Measurements from ENCODE around the gene OPCML. TPM values are rescaled to one million over a fixed set of nuclear protein-coding genes. Genes with fewer than 3 reads are reported as not detected.

The OPCML gene
- total and polyA plus RNA-seq, 5 donors, result 0.14 to 2.8 (median 1.1) TPM

DNA sequence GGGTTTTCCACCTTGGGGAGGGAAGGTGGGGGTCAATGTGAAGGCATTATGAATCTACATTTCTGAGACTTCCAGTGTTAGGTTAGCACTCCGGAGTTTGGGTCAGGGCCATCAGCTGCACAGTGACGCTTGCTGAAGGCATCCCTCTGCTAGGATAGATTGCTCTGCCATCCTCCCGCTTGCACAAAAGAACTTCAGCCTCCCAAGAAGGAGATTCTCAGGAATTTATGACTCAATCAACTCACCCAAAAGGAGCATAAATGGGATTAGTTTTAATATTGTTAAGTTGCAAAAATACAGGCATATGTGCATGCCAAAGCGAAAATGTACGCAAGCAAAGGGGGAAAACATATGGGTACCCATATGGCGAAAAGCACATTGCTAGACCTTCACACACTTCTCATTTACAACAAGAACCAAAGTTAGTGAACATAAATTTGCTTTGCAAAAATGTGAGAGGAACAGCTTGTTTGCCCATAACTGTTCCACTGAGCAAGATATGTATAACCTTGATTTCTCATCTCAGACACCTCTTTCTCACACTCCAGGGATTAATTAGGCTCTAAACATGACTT, 1013.0 kb downstream of the OPCML start:
- WGBS, result 71% methylated on average over 6 of the region's 6 CpGs
- ATAC-seq (no peak), DNase-seq (no peak)
- Histone ChIP-seq H3K9me3 (ENCODE audit: control insufficient read depth, low read length) (no peaks in the 10 kb centered on the region), H3K27me3 (ENCODE audit: control insufficient read depth, insufficient read depth) (no peaks in the 10 kb centered on the region), H3K4me1 (ENCODE audit: control insufficient read depth, insufficient read depth, low read length) (no peaks in the 10 kb centered on the region), H3K27ac (ENCODE audit: low read length) (no peak overlapping the region), H3K4me3 (ENCODE audit: low read length) (no peak overlapping the region)
- intact Hi-C loops (cut with DNase I), result no loop called here

DNA sequence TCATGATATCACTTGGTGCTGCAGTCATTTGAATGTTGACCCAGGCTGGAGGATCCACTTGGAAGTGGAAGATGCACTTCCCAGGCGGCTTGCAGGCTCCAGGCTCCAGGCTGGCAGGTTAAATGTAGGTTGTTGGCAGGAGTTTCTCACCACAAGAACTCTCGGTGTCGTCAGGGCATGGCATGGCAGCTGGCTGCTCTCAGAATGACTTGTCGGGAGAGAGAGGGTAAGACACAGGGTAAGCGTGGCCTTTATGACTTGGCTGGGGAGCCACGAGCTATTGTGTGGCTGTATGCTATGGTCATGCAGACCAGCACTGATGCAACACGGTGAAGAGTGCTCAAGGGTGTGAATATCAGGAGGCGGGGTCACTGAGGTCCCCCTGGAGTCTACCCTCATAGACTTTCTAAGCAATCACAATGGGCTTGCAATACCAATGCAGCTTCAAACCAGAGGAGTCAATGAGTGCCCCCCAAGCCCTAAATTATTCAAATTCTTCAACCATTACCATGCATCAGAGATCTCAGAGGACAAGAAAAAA, 1027.7 kb downstream of the OPCML start:
- intact Hi-C loops (cut with DNase I), result no loop called here
- WGBS, result 72% methylated on average over 8 of the region's 8 CpGs
- Histone ChIP-seq H3K4me1 (ENCODE audit: control insufficient read depth, insufficient read depth, low read length) (no peaks in the 10 kb centered on the region), H3K9me3 (ENCODE audit: control insufficient read depth, low read length) (no peaks in the 10 kb centered on the region), H3K27me3 (ENCODE audit: control insufficient read depth, insufficient read depth) (no peaks in the 10 kb centered on the region), H3K4me3 (ENCODE audit: low read length) (no peak overlapping the region), H3K27ac (ENCODE audit: low read length) (no peak overlapping the region)
- ATAC-seq (no peak), DNase-seq (no peak)

DNA sequence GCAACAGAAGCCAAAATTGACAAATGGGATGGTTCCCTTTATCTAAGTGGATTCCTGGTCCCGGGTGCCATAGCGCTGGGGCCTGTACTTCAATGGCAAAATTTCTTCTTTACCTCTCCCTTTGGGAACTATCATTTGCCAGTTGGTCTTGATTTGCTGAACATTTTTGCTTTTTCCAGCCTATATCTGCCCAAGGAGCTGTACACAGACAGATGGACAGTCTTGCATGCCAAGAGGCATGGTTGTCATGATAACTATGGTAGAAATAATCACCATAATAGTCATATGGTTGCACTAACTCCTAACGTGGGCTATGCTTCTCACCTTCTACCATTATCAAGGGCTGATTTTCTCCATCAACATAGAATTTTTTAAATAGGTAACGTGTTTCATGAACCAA, 1030.9 kb downstream of the OPCML start:
- 83% methylated on average over 4 of the region's 4 CpGs for WGBS
- no peak overlapping the region for H3K4me3 ChIP-seq (ENCODE audit: low read length)

DNA sequence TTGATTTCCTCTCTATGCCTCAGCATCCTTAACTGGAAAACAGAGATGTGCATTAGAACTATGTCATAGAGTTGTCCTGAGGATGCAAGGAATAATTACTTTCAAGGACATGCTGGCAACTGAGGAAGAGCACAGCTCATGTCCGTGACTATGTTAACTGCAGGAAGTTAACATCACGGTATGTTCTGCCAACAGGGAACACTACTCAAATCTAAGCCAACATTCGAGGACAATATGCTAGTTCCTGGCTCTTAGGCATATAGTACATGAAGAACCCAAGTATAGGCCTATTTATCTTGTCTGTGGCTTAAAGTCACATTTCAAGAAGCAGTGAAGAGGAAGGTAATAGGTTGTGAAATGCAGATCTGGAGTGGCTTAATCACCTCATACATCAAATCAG, 1032.6 kb downstream of the OPCML start:
- Histone ChIP-seq H3K4me1 (ENCODE audit: control insufficient read depth, insufficient read depth, low read length) (no peaks in the 10 kb centered on the region), H3K4me3 (ENCODE audit: low read length) (no peak overlapping the region), H3K27ac (ENCODE audit: low read length) (no peak overlapping the region), H3K9me3 (ENCODE audit: control insufficient read depth, low read length) (no peaks in the 10 kb centered on the region), H3K27me3 (ENCODE audit: control insufficient read depth, insufficient read depth) (no peaks in the 10 kb centered on the region)
- intact Hi-C loops (cut with DNase I), result no loop called here
- DNase-seq (no peak), ATAC-seq (no peak)
- 46% methylated on average over 3 of the region's 3 CpGs for WGBS

More for the DNA sequence above, 1030.9 kb downstream of the OPCML start:
- Histone ChIP-seq H3K27ac (ENCODE audit: low read length) (no peak overlapping the region), H3K27me3 (ENCODE audit: control insufficient read depth, insufficient read depth) (no peaks in the 10 kb centered on the region), H3K4me1 (ENCODE audit: control insufficient read depth, insufficient read depth, low read length) (no peaks in the 10 kb centered on the region), H3K9me3 (ENCODE audit: control insufficient read depth, low read length) (no peaks in the 10 kb centered on the region)
- DNase-seq, result no peak
- no peak for ATAC-seq
- intact Hi-C loops (cut with DNase I), result no loop called here

GRCh38 chr11:132496341-132496740, 1036.0 kb downstream of the OPCML start:
- no peaks in the 10 kb centered on the region for H3K27me3 ChIP-seq (ENCODE audit: control insufficient read depth, insufficient read depth)
- no peak overlapping the region for H3K4me3 ChIP-seq (ENCODE audit: low read length)
- DNase-seq (peak; percentile 21 to 67 (median 60)), ATAC-seq (no peak)
- H3K27ac ChIP-seq (ENCODE audit: low read length), result no peak overlapping the region
- no peaks in the 10 kb centered on the region for H3K4me1 ChIP-seq (ENCODE audit: control insufficient read depth, insufficient read depth, low read length)
- H3K9me3 ChIP-seq (ENCODE audit: control insufficient read depth, low read length), result no peaks in the 10 kb centered on the region
- intact Hi-C loops (cut with DNase I), result no loop called here

DNA sequence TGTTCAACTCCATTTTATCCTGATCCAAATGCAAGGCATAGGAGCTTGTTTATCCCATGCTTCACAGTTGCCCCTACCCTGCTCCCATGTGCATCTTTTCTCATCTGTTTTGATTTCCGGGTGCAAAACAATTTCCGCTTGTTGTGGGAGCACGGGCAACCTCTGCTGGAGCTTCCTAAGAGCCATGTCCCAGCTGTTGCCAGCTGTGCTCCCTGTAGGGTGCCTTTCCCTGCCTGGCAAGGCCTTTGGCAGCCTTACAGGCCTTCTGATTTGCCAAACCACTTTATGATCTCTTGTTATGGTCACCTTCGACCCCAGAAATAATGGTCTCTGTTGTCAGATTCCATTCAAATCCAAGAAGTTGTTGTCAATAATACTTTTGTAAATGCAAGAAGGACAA, 1038.5 kb downstream of the OPCML start:
- intact Hi-C loops (cut with DNase I), result no loop called here
- ATAC-seq, result no peak
- no peak overlapping the region for H3K4me3 ChIP-seq (ENCODE audit: low read length)

GRCh38 chr11:132490978-132491377, 1041.3 kb downstream of the OPCML start:
- DNase-seq (no peak), ATAC-seq (no peak)
- Histone ChIP-seq H3K27me3 (ENCODE audit: control insufficient read depth, insufficient read depth) (no peaks in the 10 kb centered on the region), H3K27ac (ENCODE audit: low read length) (no peak overlapping the region), H3K4me3 (ENCODE audit: low read length) (no peak overlapping the region), H3K4me1 (ENCODE audit: control insufficient read depth, insufficient read depth, low read length) (no peaks in the 10 kb centered on the region), H3K9me3 (ENCODE audit: control insufficient read depth, low read length) (no peaks in the 10 kb centered on the region)
- WGBS, result 49% methylated on average over 5 of the region's 5 CpGs
- intact Hi-C loops (cut with DNase I), result no loop called here

More for the DNA sequence above, 1038.5 kb downstream of the OPCML start:
- no peaks in the 10 kb centered on the region for H3K4me1 ChIP-seq (ENCODE audit: control insufficient read depth, insufficient read depth, low read length)
- DNase-seq, result no peak
- H3K27ac ChIP-seq (ENCODE audit: low read length), result no peak overlapping the region
- WGBS, result 62% methylated on average over 4 of the region's 4 CpGs
- no peaks in the 10 kb centered on the region for H3K27me3 ChIP-seq (ENCODE audit: control insufficient read depth, insufficient read depth)
- no peaks in the 10 kb centered on the region for H3K9me3 ChIP-seq (ENCODE audit: control insufficient read depth, low read length)

- Histone ChIP-seq H3K27me3 (ENCODE audit: control insufficient read depth, insufficient read depth) (no peaks in the 10 kb centered on the region), H3K4me3 (ENCODE audit: low read length) (no peak overlapping the region), H3K4me1 (ENCODE audit: control insufficient read depth, insufficient read depth, low read length) (no peaks in the 10 kb centered on the region), H3K27ac (ENCODE audit: low read length) (no peak overlapping the region), H3K9me3 (ENCODE audit: control insufficient read depth, low read length) (no peaks in the 10 kb centered on the region)
- DNase-seq (no peak), ATAC-seq (no peak)
- WGBS, result 95% methylated on average over 1 of the region's 1 CpG
- intact Hi-C loops (cut with DNase I), result no loop called here
Observed at GRCh38 chr11:132486060-132486459, 1046.2 kb downstream of the OPCML start.

GRCh38 chr11:132475026-132475425, 1057.3 kb downstream of the OPCML start:
- ATAC-seq (no peak), DNase-seq (no peak)
- 80% methylated on average over 2 of the region's 2 CpGs for WGBS
- intact Hi-C loops (cut with DNase I), result no loop called here
- Histone ChIP-seq H3K9me3 (ENCODE audit: control insufficient read depth, low read length) (no peaks in the 10 kb centered on the region), H3K4me1 (ENCODE audit: control insufficient read depth, insufficient read depth, low read length) (no peaks in the 10 kb centered on the region), H3K27ac (ENCODE audit: low read length) (no peak overlapping the region), H3K4me3 (ENCODE audit: low read length) (no peak overlapping the region), H3K27me3 (ENCODE audit: control insufficient read depth, insufficient read depth) (no peaks in the 10 kb centered on the region)

DNA sequence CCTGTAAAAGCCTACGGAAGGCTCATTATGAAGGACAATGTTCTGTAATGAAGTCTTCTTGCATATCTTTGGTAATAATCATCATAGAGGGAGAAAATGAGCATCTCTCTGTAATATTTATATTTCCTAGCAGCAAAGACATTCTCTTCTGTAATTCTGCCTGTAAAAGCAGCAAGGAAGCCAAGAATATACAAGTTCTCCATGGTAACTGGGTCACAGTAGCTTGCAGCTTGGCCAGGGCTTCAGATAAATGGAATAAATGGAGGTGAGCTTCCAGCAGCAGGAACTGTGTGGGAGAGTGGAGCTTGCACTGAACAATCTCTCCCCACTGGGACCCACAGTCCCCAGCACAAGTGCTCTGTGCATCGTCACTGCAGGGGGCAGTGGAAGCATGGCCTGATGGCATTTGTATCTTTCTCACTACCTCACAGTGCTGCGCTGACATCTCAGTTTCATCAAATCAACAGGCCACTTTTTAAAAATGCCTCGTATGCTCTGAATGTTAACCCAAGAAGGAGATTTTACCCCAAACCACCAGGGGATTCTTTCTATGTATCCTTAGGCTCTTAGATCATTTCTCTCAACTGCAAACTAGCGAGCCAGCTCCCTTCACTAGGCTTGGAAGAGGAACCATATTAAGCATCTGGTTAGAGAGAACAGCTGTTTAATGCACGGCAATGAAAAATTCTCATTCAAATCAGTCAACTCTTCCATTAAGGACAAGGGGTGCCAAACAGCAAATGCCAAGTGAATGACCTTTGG, 1059.7 kb downstream of the OPCML start:
- no peaks in the 10 kb centered on the region for H3K4me1 ChIP-seq (ENCODE audit: control insufficient read depth, insufficient read depth, low read length)
- no peaks in the 10 kb centered on the region for H3K27me3 ChIP-seq (ENCODE audit: control insufficient read depth, insufficient read depth)
- H3K4me3 ChIP-seq (ENCODE audit: low read length), result no peak overlapping the region
- no peak overlapping the region for H3K27ac ChIP-seq (ENCODE audit: low read length)
- WGBS, result 43% methylated on average over 6 of the region's 6 CpGs
- intact Hi-C loops (cut with DNase I), result no loop called here
- no peak for DNase-seq
- ATAC-seq, result peak in 1 of 2 donors; percentile 24
- H3K9me3 ChIP-seq (ENCODE audit: control insufficient read depth, low read length), result no peaks in the 10 kb centered on the region

GRCh38 chr11:132471466-132471865, 1060.8 kb downstream of the OPCML start:
- no peaks in the 10 kb centered on the region for H3K4me1 ChIP-seq (ENCODE audit: control insufficient read depth, insufficient read depth, low read length)
- H3K27ac ChIP-seq (ENCODE audit: low read length), result no peak overlapping the region
- intact Hi-C loops (cut with DNase I), result no loop called here
- no peaks in the 10 kb centered on the region for H3K9me3 ChIP-seq (ENCODE audit: control insufficient read depth, low read length)
- ATAC-seq, result no peak
- H3K4me3 ChIP-seq (ENCODE audit: low read length), result no peak overlapping the region
- no peak for DNase-seq
- no peaks in the 10 kb centered on the region for H3K27me3 ChIP-seq (ENCODE audit: control insufficient read depth, insufficient read depth)
- 55% methylated on average over 3 of the region's 3 CpGs for WGBS

All from right cardiac atrium (tissue), 5 donors.